Measurements from ENCODE around the gene CDK13.

Gene CDK13

DNA sequence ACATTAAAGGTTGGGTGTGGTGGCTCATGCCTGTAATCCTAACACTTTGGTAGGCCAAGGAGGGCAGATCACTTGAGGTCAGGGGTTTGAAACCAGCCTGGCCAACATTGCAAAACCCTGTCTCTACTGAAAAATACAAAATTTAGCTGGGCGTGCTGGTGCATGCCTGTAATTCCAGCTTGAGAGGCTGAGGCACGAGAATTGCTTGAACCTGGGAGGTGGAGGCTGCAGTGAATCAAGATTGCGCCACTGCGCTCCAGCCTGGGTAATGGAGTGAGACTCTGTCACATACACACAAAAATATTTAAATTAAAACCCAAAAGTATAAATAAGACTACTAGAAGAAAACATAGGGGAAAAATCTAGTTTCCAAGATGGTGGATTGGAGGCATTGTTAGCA, 41.9 kb upstream of the CDK13 start:
- POLR2A ChIA-PET, result no interaction called here
- CTCF ChIA-PET, result interaction anchor here (0.6 to 0.9 kb wide), 2 partner anchors 12 to 31 kb away, joined by 4 to 6 read pairs; no protein-coding TSS in a partner anchor
- TF ChIP-seq ZBTB7A (tag by site-specific recombination; IDR thresholded peaks at IDR 0.05; ENCODE audit: low read depth) (no peak), TRIM28 (IDR thresholded peaks at IDR 0.05; ENCODE audit: borderline replicate concordance, low read length) (no peak), ZNF16 (tag by site-specific recombination; IDR thresholded peaks at IDR 0.05; ENCODE audit: low read depth) (no peak), ZFHX2 (tag by site-specific recombination; conservative IDR thresholded peaks at IDR 0.05) (no peak)
- TF ChIP-seq, protein P1, sequence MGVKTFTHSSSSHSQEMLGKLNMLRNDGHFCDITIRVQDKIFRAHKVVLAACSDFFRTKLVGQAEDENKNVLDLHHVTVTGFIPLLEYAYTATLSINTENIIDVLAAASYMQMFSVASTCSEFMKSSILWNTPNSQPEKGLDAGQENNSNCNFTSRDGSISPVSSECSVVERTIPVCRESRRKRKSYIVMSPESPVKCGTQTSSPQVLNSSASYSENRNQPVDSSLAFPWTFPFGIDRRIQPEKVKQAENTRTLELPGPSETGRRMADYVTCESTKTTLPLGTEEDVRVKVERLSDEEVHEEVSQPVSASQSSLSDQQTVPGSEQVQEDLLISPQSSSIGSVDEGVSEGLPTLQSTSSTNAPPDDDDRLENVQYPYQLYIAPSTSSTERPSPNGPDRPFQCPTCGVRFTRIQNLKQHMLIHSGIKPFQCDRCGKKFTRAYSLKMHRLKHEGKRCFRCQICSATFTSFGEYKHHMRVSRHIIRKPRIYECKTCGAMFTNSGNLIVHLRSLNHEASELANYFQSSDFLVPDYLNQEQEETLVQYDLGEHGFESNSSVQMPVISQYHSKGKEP (tag by site-specific recombination; IDR thresholded peaks at IDR 0.05), result no peak

DNA sequence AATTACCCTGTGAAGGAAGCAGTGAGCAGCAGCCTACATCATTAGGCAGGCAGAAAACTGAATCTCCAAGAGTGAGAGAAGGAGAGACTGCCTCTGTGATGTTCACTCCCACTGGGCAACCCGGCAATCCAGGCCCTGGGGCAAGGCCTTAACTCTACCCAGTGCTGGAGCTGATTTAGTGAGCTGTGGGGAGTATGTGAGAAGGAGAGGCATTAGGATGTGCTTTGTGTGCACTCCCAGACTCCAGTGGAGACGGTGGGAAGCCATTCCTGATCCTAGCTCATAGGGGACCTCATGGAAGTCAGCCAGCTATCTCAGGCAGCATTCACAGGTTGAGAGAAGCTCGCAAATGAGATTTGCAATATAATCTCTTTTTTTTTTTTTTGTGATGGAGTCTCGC, 41.1 kb upstream of the CDK13 start:
- no peaks in the 10 kb centered on the region for H3K9me3 ChIP-seq (ENCODE audit: control insufficient read depth, insufficient read depth, low read depth, low read length)
- H3K27ac ChIP-seq (ENCODE audit: extremely low read depth, low read depth, low read length), result no peak overlapping the region
- no peaks in the 10 kb centered on the region for H3K4me1 ChIP-seq (ENCODE audit: control insufficient read depth, insufficient read depth, low read length)
- no peak overlapping the region for H3K4me3 ChIP-seq (ENCODE audit: low read depth, low read length)
- H3K36me3 ChIP-seq (ENCODE audit: control insufficient read depth in 2 of 2, insufficient read depth in 1 of 2, low read length in 2 of 2), result no peaks in the 10 kb centered on the region
- POLR2A ChIA-PET, result interaction anchor here (0.6 kb wide), 1 partner anchor 295 kb away, joined by 4 read pairs; no protein-coding TSS in a partner anchor
- TF ChIP-seq GLIS1 (tag by site-specific recombination; IDR thresholded peaks at IDR 0.05) (no peak), WT1 (tag by site-specific recombination; IDR thresholded peaks at IDR 0.05) (no peak), ZNF146 (tag by site-specific recombination; IDR thresholded peaks at IDR 0.05) (no peak), ZNF843 (tag by site-specific recombination; IDR thresholded peaks at IDR 0.05) (no peak), ZSCAN23 (tag by site-specific recombination; IDR thresholded peaks at IDR 0.05) (no peak), ZNF221 (tag by site-specific recombination; IDR thresholded peaks at IDR 0.05; ENCODE audit: borderline replicate concordance) (no peak), ZNF341 (tag by site-specific recombination; IDR thresholded peaks at IDR 0.05; ENCODE audit: low read depth) (no peak), KLF1 (tag by site-specific recombination; IDR thresholded peaks at IDR 0.05) (no peak), ZNF48 (tag by site-specific recombination; IDR thresholded peaks at IDR 0.05) (no peak), KLF7 (tag by site-specific recombination; IDR thresholded peaks at IDR 0.05; ENCODE audit: borderline replicate concordance) (no peak), ZNF768 (tag by site-specific recombination; IDR thresholded peaks at IDR 0.05) (no peak), ZNF596 (tag by site-specific recombination; IDR thresholded peaks at IDR 0.05) (no peak)
- TF ChIP-seq, protein P2, sequence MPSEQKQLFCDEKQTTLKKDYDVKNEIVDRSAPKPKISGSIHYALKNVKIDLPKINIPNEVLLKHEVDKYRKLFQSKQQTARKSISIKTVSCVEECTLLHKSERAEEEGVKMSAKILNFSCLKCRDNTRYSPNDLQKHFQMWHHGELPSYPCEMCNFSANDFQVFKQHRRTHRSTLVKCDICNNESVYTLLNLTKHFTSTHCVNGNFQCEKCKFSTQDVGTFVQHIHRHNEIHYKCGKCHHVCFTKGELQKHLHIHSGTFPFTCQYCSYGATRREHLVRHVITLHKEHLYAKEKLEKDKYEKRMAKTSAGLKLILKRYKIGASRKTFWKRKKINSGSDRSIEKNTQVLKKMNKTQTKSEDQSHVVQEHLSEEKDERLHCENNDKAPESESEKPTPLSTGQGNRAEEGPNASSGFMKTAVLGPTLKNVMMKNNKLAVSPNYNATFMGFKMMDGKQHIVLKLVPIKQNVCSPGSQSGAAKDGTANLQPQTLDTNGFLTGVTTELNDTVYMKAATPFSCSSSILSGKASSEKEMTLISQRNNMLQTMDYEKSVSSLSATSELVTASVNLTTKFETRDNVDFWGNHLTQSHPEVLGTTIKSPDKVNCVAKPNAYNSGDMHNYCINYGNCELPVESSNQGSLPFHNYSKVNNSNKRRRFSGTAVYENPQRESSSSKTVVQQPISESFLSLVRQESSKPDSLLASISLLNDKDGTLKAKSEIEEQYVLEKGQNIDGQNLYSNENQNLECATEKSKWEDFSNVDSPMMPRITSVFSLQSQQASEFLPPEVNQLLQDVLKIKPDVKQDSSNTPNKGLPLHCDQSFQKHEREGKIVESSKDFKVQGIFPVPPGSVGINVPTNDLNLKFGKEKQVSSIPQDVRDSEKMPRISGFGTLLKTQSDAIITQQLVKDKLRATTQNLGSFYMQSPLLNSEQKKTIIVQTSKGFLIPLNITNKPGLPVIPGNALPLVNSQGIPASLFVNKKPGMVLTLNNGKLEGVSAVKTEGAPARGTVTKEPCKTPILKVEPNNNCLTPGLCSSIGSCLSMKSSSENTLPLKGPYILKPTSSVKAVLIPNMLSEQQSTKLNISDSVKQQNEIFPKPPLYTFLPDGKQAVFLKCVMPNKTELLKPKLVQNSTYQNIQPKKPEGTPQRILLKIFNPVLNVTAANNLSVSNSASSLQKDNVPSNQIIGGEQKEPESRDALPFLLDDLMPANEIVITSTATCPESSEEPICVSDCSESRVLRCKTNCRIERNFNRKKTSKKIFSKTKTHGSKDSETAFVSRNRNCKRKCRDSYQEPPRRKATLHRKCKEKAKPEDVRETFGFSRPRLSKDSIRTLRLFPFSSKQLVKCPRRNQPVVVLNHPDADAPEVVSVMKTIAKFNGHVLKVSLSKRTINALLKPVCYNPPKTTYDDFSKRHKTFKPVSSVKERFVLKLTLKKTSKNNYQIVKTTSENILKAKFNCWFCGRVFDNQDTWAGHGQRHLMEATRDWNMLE (tag by site-specific recombination; conservative IDR thresholded peaks at IDR 0.05; ENCODE audit: low read depth), result no peak
- CTCF ChIA-PET, result interaction anchor here (1.2 kb wide), 1 partner anchor 13 kb away, joined by 3 read pairs; no protein-coding TSS in a partner anchor

More for the DNA sequence above, 41.9 kb upstream of the CDK13 start:
- Histone ChIP-seq H3K27ac (ENCODE audit: extremely low read depth, low read depth, low read length) (no peak overlapping the region), H3K4me1 (ENCODE audit: control insufficient read depth, insufficient read depth, low read length) (no peaks in the 10 kb centered on the region), H3K9me3 (ENCODE audit: control insufficient read depth, insufficient read depth, low read depth, low read length) (no peaks in the 10 kb centered on the region), H3K36me3 (ENCODE audit: control insufficient read depth in 2 of 2, insufficient read depth in 1 of 2, low read length in 2 of 2) (no peaks in the 10 kb centered on the region), H3K4me3 (ENCODE audit: low read depth, low read length) (no peak overlapping the region)
